Fibroblast of lung (primary cell): ENCODE results near the gene PDZRN4. TPM values are rescaled to one million over a fixed set of nuclear protein-coding genes. Genes with fewer than 3 reads are reported as not detected.

Experiments used
- DNase-seq, 2 donors: peaks; one replicate each; pipeline versions ENCODE4 v3.0.0 to v3.0.0-alpha.2; 2010; ENCODE audit warnings: low read depth in 2 of 2
- H2AFZ ChIP-seq: 2 replicates; pipeline ENCODE4 v1.5.1; 2012; ENCODE audit warnings: low read length, control low read depth, inconsistent platforms
- H3K27ac ChIP-seq: 2 replicates; pipeline ENCODE4 v1.5.1; 2011; ENCODE audit warnings: low read length, control low read depth; ENCODE audit not compliant: insufficient read depth
- H3K27me3 ChIP-seq: 2 replicates; pipeline ENCODE4 v1.5.1; 2011; ENCODE audit warnings: mild to moderate bottlenecking, low read length; ENCODE audit not compliant: control insufficient read depth, insufficient read depth
- H3K36me3 ChIP-seq: 2 replicates; pipeline ENCODE4 v1.5.1; 2011; ENCODE audit warnings: low read length; ENCODE audit not compliant: control insufficient read depth, insufficient read depth
- H3K4me1 ChIP-seq: 2 replicates; pipeline ENCODE4 v1.5.1; 2011; ENCODE audit warnings: low read length; ENCODE audit not compliant: control insufficient read depth, insufficient read depth; ENCODE audit errors: extremely low read depth
- H3K4me2 ChIP-seq: 2 replicates; pipeline ENCODE4 v1.5.1; 2011; ENCODE audit warnings: low read length, control low read depth; ENCODE audit not compliant: insufficient read depth; ENCODE audit errors: extremely low read depth
- H3K4me3 ChIP-seq, 4 experiments: fragments of 200-600 bp in 1 of 4; sonication (generic) in 1 of 4; replicated peaks in 1 of 4; 2 replicates each; pipeline ENCODE4 v1.5.1; 2011 to 2016; ENCODE audit warnings: low read length in 4 of 4, low read depth in 3 of 4, mild to moderate bottlenecking in 3 of 4, control low read depth in 2 of 4, inconsistent platforms in 1 of 4, mixed read lengths in 1 of 4; ENCODE audit not compliant: insufficient read depth in 1 of 4; ENCODE audit errors: control extremely low read depth in 1 of 4
- H3K79me2 ChIP-seq: 2 replicates; pipeline ENCODE4 v1.5.1; 2012; ENCODE audit warnings: mild to moderate bottlenecking, low read length, inconsistent platforms; ENCODE audit not compliant: control insufficient read depth, insufficient read depth
- H3K9ac ChIP-seq: 2 replicates; pipeline ENCODE4 v1.5.1; 2011; ENCODE audit warnings: mild to moderate bottlenecking, low read length, control low read depth; ENCODE audit not compliant: insufficient read depth
- H3K9me3 ChIP-seq: 2 replicates; pipeline ENCODE4 v1.5.1; 2012; ENCODE audit warnings: low read depth, low read length; ENCODE audit not compliant: control insufficient read depth, insufficient read depth
- H4K20me1 ChIP-seq: 2 replicates; pipeline ENCODE4 v1.5.1; 2011; ENCODE audit warnings: low read length; ENCODE audit not compliant: control insufficient read depth, insufficient read depth; ENCODE audit errors: extremely low read depth
- EZH2 ChIP-seq: IDR thresholded peaks from 2 replicates; pipeline ENCODE4 v1.5.1; 2012; ENCODE audit warnings: low read length, control low read depth, mild to moderate bottlenecking; ENCODE audit errors: missing control alignments
- polyA minus RNA-seq: library from RNA; depleted of rRNA, polyadenylated mRNA; stranded (reverse); fragments of >200 nt; gene quantifications from 2 replicates; pipeline ENCODE4 v1.2.3, GENCODE V29; 2011; ENCODE audit warnings: low replicate concordance
- polyA plus RNA-seq, 2 donors: library from polyadenylated mRNA; depleted of rRNA in 1 of 2; stranded (reverse) in 1 of 2; unstranded in 1 of 2; fragments of >200 nt; gene quantifications; 2 replicates each; pipeline ENCODE4 v1.2.1, GENCODE V29; 2011 to 2012; ENCODE audit warnings: missing spikeins in 1 of 2
- total RNA-seq: library from RNA; depleted of rRNA; stranded (reverse); fragments of >200 nt; gene quantifications from 2 replicates; pipeline ENCODE4 v1.2.1, GENCODE V29; 2014
- TF ChIP-seq, protein P1 (sequence below), 2 donors: IDR thresholded peaks in 1 of 2; conservative IDR thresholded peaks in 1 of 2; 1 replicate in 1 of 2; 2 replicates in 1 of 2; pipeline ENCODE4 v1.5.1; 2011 to 2012; ENCODE audit warnings: low read length in 2 of 2, control low read depth in 1 of 2, inconsistent platforms in 1 of 2, low read depth in 1 of 2, mild to moderate bottlenecking in 1 of 2

Gene PDZRN4
- not detected in 2 replicates for total RNA-seq
- not detected in 2 replicates for polyA plus RNA-seq
- not detected in 2 replicates for polyA plus RNA-seq (2012)
- not detected in 2 replicates for polyA minus RNA-seq

DNA sequence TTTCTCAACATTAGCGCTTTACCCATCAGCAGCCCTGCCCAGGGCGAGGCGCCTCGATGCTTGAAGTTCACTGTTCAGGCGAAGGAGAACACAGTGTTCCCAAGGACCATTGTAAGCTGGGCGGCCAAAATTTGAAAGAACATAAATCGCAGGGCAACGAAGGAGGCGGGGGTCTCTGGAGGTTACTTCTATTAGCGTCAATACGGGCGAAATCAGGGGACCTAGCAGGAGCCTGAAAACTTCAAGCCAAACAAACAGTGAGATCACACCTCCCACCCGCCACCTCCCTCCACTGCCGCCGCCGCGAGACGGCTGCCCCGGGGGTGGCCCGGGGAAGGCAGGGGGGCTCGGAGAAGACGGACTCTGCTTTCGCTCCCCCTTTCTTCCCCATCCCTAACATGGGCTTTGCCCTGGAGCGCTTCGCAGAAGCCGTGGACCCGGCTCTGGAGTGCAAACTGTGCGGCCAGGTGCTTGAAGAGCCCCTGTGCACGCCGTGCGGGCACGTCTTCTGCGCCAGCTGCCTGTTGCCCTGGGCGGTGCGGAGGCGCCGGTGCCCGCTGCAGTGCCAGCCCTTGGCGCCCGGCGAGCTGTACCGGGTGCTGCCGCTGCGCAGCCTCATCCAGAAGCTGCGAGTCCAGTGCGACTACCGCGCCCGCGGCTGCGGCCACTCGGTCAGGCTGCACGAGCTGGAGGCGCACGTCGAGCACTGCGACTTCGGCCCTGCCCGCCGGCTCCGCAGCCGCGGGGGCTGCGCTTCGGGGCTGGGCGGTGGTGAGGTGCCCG lies at the start of gene PDZRN4:
Gene PDZRN4, plus strand, starts transcription at position 263 of the 783 bp plus-strand sequence.
- TF ChIP-seq EZH2 = peak; percentile 72
- TF ChIP-seq, protein P1, sequence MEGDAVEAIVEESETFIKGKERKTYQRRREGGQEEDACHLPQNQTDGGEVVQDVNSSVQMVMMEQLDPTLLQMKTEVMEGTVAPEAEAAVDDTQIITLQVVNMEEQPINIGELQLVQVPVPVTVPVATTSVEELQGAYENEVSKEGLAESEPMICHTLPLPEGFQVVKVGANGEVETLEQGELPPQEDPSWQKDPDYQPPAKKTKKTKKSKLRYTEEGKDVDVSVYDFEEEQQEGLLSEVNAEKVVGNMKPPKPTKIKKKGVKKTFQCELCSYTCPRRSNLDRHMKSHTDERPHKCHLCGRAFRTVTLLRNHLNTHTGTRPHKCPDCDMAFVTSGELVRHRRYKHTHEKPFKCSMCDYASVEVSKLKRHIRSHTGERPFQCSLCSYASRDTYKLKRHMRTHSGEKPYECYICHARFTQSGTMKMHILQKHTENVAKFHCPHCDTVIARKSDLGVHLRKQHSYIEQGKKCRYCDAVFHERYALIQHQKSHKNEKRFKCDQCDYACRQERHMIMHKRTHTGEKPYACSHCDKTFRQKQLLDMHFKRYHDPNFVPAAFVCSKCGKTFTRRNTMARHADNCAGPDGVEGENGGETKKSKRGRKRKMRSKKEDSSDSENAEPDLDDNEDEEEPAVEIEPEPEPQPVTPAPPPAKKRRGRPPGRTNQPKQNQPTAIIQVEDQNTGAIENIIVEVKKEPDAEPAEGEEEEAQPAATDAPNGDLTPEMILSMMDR (conservative IDR thresholded peaks at IDR 0.05 in 1 of 2, IDR thresholded peaks at IDR 0.05 in 1 of 2; ENCODE audit: low read depth in 1 of 2, low read length in 2 of 2) = no peak
- Histone ChIP-seq H3K27ac (no peak within 1 kb of the TSS), H3K27me3 (peaks cover 19% of the 10 kb centered on the region), H3K4me2 (no peak within 1 kb of the TSS), H4K20me1 (no peaks in the 10 kb centered on the region), H3K4me3 (no peak within 1 kb of the TSS), H2AFZ (no peak within 1 kb of the TSS), H3K79me2 (no peaks in the 10 kb centered on the region), H3K4me1 (no peaks in the 10 kb centered on the region), H3K9me3 (no peaks in the 10 kb centered on the region), H3K9ac (no peak within 1 kb of the TSS), H3K36me3 (no peaks in the 10 kb centered on the region)
- DNase-seq = no peak

DNA sequence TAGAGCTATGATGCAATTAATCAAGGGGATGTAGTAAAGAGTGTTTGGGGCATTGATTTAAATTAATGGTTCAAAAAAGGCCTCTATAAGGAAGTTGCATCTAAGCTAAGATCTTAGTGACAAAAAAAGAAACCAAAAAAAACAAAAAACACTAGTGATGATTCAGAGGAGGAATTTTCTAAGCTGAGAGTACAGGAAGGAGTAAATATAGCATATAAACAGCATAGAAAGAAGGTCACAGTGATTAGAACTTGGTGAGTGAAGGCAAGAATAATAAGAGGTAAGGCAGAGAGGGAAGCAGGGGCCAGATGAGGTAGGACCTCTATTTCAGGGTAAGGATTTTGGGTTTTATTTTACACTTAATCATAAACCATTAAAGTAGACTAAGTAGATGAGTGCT lies 48.0 kb upstream of the PDZRN4 start:
- no peaks in the 10 kb centered on the region for H3K9me3 ChIP-seq
- no peaks in the 10 kb centered on the region for H4K20me1 ChIP-seq
- no peak for TF ChIP-seq EZH2
- TF ChIP-seq, protein P1 (conservative IDR thresholded peaks at IDR 0.05 in 1 of 2, IDR thresholded peaks at IDR 0.05 in 1 of 2; ENCODE audit: low read depth in 1 of 2, low read length in 2 of 2) = no peak
- no peak overlapping the region for H3K9ac ChIP-seq
- no peaks in the 10 kb centered on the region for H3K79me2 ChIP-seq
- H3K27me3 ChIP-seq = no peaks in the 10 kb centered on the region
- no peak overlapping the region for H2AFZ ChIP-seq
- no peak for DNase-seq
- no peak overlapping the region for H3K4me3 ChIP-seq
- no peak overlapping the region for H3K27ac ChIP-seq
- no peaks in the 10 kb centered on the region for H3K4me1 ChIP-seq
- no peaks in the 10 kb centered on the region for H3K36me3 ChIP-seq
- no peak overlapping the region for H3K4me2 ChIP-seq

DNA sequence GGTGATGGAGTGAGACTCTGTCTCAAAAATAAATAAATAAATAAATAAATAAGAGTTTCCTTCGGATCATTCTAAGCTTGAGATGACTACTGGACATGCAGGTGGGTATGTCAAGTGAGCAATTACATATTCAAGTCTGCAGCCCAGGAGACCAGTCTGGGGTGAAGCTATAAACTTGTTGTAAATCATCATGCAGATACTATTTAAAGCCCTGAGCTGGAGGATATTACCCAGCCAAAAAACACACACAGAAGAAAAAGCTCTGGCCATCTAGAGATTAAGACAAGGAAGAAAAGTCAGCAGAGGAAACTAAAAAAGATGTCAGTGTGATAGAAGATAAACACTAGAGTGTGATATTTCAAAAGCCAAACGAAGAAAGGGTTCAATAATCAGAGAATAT lies 47.0 kb upstream of the PDZRN4 start:
- DNase-seq = no peak
- Histone ChIP-seq H3K9ac (no peak overlapping the region), H4K20me1 (no peaks in the 10 kb centered on the region), H3K27me3 (no peaks in the 10 kb centered on the region), H3K27ac (no peak overlapping the region), H3K36me3 (no peaks in the 10 kb centered on the region), H3K4me2 (no peak overlapping the region), H3K4me1 (no peaks in the 10 kb centered on the region), H3K4me3 (no peak overlapping the region), H3K79me2 (no peaks in the 10 kb centered on the region), H3K9me3 (no peaks in the 10 kb centered on the region), H2AFZ (no peak overlapping the region)
- TF ChIP-seq EZH2 = no peak
- TF ChIP-seq, protein P1 (conservative IDR thresholded peaks at IDR 0.05 in 1 of 2, IDR thresholded peaks at IDR 0.05 in 1 of 2; ENCODE audit: low read depth in 1 of 2, low read length in 2 of 2) = no peak
